ENCODE measurements around the gene CROCC. TPM values are rescaled to one million over a fixed set of nuclear protein-coding genes. Genes with fewer than 3 reads are reported as not detected.

Gene CROCC
- total and polyA plus RNA-seq, 4 donors, result 2.9 to 8.3 (median 5.1) TPM

GRCh38 chr1:17008208-17008855 is 86.6 kb downstream of the CROCC start:
- no peak for TF ChIP-seq ATF3 (IDR thresholded peaks at IDR 0.05)
- no peak for TF ChIP-seq RXRA (IDR thresholded peaks at IDR 0.05)
- TF ChIP-seq TAF1 (conservative IDR thresholded peaks at IDR 0.05), result no peak
- TF ChIP-seq ZBTB33 (IDR thresholded peaks at IDR 0.05), result no peak
- no peak for TF ChIP-seq REST (IDR thresholded peaks at IDR 0.05)
- TF ChIP-seq FOXA2 (IDR thresholded peaks at IDR 0.05), result no peak
- no peak for TF ChIP-seq CTCF (IDR thresholded peaks at IDR 0.05; ENCODE audit: low read depth, low read length, missing input control)
- no peak for TF ChIP-seq NR2F2 (IDR thresholded peaks at IDR 0.05)
- TF ChIP-seq EGR1 (IDR thresholded peaks at IDR 0.05; ENCODE audit: low read depth in 2 of 2), result no peak
- TF ChIP-seq FOXA1 (IDR thresholded peaks at IDR 0.05), result no peak
- TF ChIP-seq JUND (IDR thresholded peaks at IDR 0.05), result no peak
- no peak for TF ChIP-seq SP1 (IDR thresholded peaks at IDR 0.05)
- no peak for TF ChIP-seq HNF4A (conservative IDR thresholded peaks at IDR 0.05)
- no peak for TF ChIP-seq RAD21 (IDR thresholded peaks at IDR 0.05)
- no peak for TF ChIP-seq GABPA (IDR thresholded peaks at IDR 0.05 in 1 of 2, conservative IDR thresholded peaks at IDR 0.05 in 1 of 2)
- TF ChIP-seq YY1 (IDR thresholded peaks at IDR 0.05), result no peak
- peaks cover 8 to 21% (median 17%) of the 10 kb centered on the region in 4 donors for H3K4me1 ChIP-seq (ENCODE audit: control insufficient read depth in 4 of 4, insufficient read depth in 4 of 4, low read length in 3 of 4)
- H3K9me3 ChIP-seq (ENCODE audit: control insufficient read depth in 4 of 4, low read length in 3 of 4), result no peaks in the 10 kb centered on the region
- H3K27ac ChIP-seq (ENCODE audit: low read depth in 1 of 2, low read length in 2 of 2), result no peak overlapping the region
- no peak for DNase-seq (ENCODE audit: low spot score)
- peaks cover 0 to 15% (median 7%) of the 10 kb centered on the region in 4 donors for H3K36me3 ChIP-seq (ENCODE audit: control insufficient read depth in 4 of 4, insufficient read depth in 3 of 4, low read depth in 1 of 4, low read length in 3 of 4)
- no peaks in the 10 kb centered on the region for H3K27me3 ChIP-seq (ENCODE audit: control insufficient read depth in 4 of 4, insufficient read depth in 4 of 4, low read length in 3 of 4)
- no peak overlapping the region for H3K9ac ChIP-seq (ENCODE audit: low read depth in 1 of 2, low read length in 2 of 2)
- no peak overlapping the region for H3K4me3 ChIP-seq (ENCODE audit: low read depth in 1 of 3, low read length in 3 of 3)
- WGBS, result 93% methylated on average over 15 of the region's 15 CpGs
